HG02973 (cell line): Measurements from ENCODE around the gene GJA8.
"Not testable (repeated sequence)": the region's sequence is repeated elsewhere in the genome, so short reads cannot be mapped to it uniquely, and the experiment has no call there.

Source experiments
- ATAC-seq: cut with Tn5 transposase; IDR thresholded peaks from one replicate; pipeline ENCODE4 v1.9.1; 2021; ENCODE audit warnings: moderate library complexity; ENCODE audit not compliant: unreplicated experiment

The GJA8 gene

DNA sequence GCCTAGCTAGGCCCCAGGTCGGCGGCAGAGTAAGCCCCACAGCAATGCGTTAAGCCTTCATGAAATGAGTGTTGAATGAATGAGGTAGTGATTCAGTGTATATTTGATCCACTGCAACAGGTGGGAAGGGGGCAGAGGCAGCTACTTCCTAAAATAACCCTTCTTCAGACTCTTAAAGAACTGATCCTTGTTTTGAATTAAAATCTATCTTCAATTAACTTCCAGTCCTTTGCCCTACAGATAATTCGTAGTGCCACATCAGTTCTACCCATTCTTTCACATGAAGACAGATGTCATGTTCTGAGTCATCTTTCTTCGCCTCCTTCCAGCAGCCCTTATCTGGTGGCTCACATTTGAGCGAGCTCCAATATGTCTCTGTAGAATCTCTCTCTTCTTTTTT is 24.6 kb downstream of the GJA8 start:
- ATAC-seq, result not testable (repeated sequence)

DNA sequence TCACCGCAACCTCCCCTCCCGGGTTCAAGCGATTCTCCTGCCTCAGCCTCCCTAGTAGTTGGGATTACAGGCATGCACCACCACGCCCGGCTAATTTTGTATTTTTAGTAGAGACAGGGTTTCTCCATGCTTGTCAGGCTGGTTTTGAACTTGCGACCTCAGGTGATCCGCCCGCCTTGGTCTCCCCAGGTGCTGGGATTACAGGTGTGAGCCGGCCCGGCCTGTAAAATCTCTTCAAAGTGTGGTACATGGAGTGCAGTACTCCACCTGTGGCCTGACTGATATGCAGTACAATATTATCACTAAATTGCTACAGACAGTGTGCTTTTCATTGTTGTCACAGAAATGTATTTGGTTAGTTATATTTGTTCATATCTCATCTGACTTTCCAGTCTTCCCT is 25.1 kb downstream of the GJA8 start:
- ATAC-seq, result not testable (repeated sequence)

DNA sequence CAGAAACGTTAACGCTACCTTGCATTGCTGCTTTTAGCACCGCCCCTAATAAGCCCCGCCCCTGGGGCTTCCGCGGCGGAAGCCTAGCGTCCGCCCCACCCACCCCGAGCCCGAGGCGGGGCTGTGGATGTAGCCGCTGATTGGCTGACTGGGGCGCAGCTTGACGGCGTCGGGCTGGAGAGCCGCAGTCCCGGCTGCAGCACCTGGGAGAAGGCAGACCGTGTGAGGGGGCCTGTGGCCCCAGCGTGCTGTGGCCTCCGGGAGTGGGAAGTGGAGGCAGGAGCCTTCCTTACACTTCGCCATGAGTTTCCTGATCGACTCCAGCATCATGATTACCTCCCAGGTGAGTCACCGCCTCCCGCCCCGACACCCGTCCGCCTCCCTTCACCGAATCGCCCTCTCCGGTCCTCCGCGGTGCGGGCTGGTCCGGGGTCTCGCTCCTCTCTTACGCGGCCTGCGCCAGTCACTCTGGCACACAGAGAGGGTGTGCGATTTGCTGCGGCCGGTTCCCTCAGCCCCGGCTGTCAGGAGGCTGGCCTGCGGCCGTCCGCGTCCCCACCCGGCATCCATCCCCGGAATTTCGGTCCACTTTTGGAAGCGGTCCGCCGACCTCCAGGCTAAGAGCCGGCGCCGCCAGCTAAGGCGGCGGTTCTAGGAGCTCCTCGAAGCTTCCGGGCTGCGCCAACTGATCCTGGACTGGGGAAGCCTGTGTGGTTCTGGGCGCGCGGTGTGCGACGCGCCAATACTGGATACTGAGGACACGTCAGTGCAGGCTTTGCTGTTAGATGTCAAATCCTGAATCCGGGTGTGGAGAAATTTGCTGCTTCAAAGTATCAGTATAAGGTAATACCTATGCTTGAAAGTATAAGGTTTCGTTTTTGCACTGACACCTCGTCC is 25.9 kb downstream of the GJA8 start, which contains the start of gene GPR89B:
TSS of gene GPR89B (plus strand) at position 185 of the 897 bp plus-strand sequence. CDS start at position 302, 117 bp downstream.
- peak; percentile 91 for ATAC-seq

DNA sequence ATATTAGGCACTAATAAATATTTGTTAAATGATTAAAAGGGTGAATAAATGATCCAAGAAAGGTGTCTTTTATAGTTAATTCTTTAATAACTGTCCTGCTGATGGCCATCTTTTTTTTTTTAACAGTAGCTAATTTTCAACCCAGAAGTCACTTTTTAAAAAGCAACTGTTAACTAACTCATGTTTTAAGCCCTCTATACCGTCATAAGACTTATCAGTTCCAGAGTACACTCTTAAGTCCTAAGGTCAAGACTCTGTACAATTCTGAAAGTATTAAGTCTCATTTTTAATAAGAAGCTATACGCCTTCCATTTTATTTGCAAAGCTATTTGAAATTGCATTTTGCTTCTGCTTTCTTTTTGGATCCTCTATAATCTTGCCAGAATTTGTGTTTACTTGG is 28.5 kb downstream of the GJA8 start:
- not testable (repeated sequence) for ATAC-seq

DNA sequence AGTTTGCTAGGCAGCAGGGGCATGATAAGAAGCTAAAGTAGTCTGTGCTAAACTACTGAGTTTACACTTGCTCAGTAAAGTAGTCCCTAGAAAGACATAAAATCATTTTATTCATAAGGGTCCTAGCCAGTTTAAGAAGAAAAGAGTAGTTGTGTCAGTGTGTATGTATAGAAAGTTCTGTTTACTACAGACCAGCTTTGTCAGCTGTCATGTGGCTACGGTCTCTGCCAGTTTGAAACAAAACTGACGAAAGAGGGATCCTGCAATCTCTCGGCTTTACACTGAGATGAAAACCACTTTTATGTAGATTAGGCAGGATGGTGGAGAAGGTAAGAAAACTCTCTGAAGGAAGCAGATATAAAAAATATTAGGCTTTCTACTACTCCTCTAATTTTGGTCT is 32.7 kb downstream of the GJA8 start:
- not testable (repeated sequence) for ATAC-seq

DNA sequence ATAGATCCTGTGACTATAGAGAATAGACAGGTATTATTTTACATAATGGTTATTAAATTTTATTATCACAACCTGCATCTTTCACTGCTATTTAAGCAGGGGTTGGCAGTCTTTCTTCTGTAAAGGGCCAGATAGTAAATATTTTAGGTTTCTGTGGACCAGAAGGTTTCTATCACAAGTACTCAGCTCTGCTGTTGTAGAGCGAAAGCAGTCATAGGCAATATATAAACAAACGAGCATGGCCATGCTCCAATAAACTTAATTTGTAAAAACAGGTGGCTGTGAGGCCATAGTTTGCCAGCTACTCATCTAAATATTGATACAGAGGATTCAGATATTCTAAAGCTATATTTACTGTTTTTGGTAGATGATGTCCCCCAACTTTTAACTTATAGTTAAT is 37.9 kb downstream of the GJA8 start:
- ATAC-seq, result not testable (repeated sequence)

DNA sequence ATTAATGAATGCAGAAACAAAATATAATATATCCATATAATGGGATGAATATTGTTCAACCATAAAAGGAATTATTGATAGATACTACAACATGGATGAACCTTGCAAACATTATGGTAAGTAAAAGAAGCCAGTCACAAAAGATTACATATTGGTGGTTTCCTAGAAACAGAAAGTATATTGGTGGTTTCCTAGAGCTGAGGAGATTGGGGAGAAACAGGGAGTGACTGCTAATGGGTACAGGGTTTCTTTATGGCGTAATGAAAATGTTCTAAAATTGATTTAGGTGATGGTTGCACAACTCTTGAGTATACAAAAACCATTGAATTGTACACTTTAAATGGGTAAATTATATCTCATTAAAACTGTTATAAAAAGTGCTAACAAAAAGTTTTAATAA is 40.0 kb downstream of the GJA8 start:
- ATAC-seq, result not testable (repeated sequence)

DNA sequence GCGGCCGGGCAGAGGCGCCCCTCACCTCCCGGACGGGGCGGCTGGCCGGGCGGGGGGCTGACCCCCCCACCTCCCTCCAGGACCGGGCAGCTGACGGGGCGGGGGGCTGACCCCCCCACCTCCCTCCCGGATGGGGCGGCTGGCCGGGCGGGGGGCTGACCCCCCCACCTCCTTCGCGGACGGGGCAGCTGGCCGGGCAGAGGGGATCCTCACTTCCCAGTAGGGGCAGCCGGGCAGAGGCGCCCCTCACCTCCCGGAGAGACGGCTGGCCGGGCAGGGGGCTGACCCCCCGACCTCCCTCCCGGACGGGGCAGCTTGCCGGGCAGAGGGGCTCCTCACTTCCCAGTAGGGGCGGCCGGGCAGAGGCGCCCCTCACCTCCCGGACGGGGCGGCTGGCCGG is 46.9 kb downstream of the GJA8 start:
- not testable (repeated sequence) for ATAC-seq
